ENCODE data around the gene PLEKHG4.

DNA sequence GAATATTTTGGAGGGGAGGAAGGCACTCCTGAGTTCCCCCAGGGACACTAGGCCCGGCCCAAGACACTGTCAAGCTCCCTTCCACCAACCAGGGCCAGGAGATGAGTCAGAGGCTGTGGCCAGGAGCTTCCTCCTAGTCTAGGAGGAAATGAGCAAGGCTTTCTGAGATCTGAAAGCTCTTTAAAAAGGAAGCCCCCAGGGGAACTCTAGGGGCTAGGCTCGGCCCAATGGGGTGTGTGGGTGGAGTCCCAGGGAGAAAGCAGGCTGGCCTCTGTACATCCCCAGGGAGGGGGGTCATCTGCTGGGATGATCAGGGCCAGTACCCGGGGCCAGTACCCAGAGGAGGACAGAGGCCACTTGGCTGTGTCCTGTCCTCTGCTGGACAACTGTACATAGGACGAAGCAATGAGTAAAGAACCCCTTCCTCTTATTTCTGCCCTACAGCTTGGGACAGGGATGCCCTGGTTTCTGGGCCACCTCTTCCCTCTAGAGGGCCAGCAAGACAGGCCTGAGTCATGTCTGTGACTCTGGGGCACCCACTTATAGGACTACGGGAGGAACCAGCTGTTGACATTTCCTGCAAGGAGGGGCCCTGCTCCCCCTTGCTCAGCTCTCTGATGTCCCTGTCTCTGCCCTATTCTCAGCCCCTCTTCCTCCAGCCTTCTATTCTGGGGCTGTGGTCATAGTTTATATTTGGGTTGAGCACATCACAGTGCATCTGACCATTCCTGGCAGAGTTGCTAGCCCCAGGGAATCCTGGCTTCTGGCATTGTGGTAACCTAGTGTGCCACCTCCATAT, 34.7 kb upstream of the PLEKHG4 start:
- TF ChIP-seq CREB1 (IDR thresholded peaks at IDR 0.05; ENCODE audit: low read depth) (no peak), SMAD1 (IDR thresholded peaks at IDR 0.05; ENCODE audit: low read depth, partially characterized antibody) (no peak), SP1 (IDR thresholded peaks at IDR 0.05; ENCODE audit: low read depth, low read length) (no peak), SRF (IDR thresholded peaks at IDR 0.05; ENCODE audit: low read depth in 2 of 2, low read length in 2 of 2) (no peak), SUZ12 (IDR thresholded peaks at IDR 0.05; ENCODE audit: unreplicated experiment) (no peak), POLR2AphosphoS5 (IDR thresholded peaks at IDR 0.05; ENCODE audit: low read length) (peak; percentile 72), KDM1A (IDR thresholded peaks at IDR 0.05; ENCODE audit: borderline replicate concordance) (no peak), FOXK2 (IDR thresholded peaks at IDR 0.05) (no peak), SIX5 (IDR thresholded peaks at IDR 0.05; ENCODE audit: low read depth, low read length, severe bottlenecking) (no peak), HDAC2 (IDR thresholded peaks at IDR 0.05) (no peak), SREBF2 (IDR thresholded peaks at IDR 0.05; ENCODE audit: low read length) (no peak), NFYB (IDR thresholded peaks at IDR 0.05; ENCODE audit: insufficient read depth, low read depth, low read length) (peak; percentile 80)
- TF ChIP-seq, protein P1, sequence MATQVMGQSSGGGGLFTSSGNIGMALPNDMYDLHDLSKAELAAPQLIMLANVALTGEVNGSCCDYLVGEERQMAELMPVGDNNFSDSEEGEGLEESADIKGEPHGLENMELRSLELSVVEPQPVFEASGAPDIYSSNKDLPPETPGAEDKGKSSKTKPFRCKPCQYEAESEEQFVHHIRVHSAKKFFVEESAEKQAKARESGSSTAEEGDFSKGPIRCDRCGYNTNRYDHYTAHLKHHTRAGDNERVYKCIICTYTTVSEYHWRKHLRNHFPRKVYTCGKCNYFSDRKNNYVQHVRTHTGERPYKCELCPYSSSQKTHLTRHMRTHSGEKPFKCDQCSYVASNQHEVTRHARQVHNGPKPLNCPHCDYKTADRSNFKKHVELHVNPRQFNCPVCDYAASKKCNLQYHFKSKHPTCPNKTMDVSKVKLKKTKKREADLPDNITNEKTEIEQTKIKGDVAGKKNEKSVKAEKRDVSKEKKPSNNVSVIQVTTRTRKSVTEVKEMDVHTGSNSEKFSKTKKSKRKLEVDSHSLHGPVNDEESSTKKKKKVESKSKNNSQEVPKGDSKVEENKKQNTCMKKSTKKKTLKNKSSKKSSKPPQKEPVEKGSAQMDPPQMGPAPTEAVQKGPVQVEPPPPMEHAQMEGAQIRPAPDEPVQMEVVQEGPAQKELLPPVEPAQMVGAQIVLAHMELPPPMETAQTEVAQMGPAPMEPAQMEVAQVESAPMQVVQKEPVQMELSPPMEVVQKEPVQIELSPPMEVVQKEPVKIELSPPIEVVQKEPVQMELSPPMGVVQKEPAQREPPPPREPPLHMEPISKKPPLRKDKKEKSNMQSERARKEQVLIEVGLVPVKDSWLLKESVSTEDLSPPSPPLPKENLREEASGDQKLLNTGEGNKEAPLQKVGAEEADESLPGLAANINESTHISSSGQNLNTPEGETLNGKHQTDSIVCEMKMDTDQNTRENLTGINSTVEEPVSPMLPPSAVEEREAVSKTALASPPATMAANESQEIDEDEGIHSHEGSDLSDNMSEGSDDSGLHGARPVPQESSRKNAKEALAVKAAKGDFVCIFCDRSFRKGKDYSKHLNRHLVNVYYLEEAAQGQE (IDR thresholded peaks at IDR 0.05; ENCODE audit: low read depth, low read length): no peak
- TF ChIP-seq, protein P2, sequence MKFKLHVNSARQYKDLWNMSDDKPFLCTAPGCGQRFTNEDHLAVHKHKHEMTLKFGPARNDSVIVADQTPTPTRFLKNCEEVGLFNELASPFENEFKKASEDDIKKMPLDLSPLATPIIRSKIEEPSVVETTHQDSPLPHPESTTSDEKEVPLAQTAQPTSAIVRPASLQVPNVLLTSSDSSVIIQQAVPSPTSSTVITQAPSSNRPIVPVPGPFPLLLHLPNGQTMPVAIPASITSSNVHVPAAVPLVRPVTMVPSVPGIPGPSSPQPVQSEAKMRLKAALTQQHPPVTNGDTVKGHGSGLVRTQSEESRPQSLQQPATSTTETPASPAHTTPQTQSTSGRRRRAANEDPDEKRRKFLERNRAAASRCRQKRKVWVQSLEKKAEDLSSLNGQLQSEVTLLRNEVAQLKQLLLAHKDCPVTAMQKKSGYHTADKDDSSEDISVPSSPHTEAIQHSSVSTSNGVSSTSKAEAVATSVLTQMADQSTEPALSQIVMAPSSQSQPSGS (IDR thresholded peaks at IDR 0.05; ENCODE audit: low read length): no peak
